ENCODE data around the gene MIDN. TPM values are rescaled to one million over a fixed set of nuclear protein-coding genes. Genes with fewer than 3 reads are reported as not detected.

The MIDN gene
- total RNA-seq, 1 experiment from 2014 or later: 9.1 TPM

GRCh38 chr19:1234051-1234954 is 14.1 kb upstream of the MIDN start:
- H3K36me3 ChIP-seq: no peaks in the 10 kb centered on the region
- no peak for DNase-seq
- peaks cover 11% of the 10 kb centered on the region; the same call in 1 of the 2 replicates for H3K4me1 ChIP-seq
- H3K9me3 ChIP-seq (replicated peaks): no peaks in the 10 kb centered on the region
- peaks cover 4% of the 10 kb centered on the region; the same call in 1 of the 2 replicates for H3K27me3 ChIP-seq
- no peak overlapping the region for H3K27ac ChIP-seq
- H3K4me3 ChIP-seq: no peak overlapping the region

- Histone ChIP-seq H3K36me3 (no peaks in the 10 kb centered on the region), H3K4me1 (peaks cover 11% of the 10 kb centered on the region; the same call in 1 of the 2 replicates), H3K27ac (no peak overlapping the region), H3K4me3 (no peak overlapping the region), H3K9me3 (replicated peaks) (no peaks in the 10 kb centered on the region), H3K27me3 (peaks cover 4% of the 10 kb centered on the region; the same call in 1 of the 2 replicates)
- DNase-seq: no peak
Observed at GRCh38 chr19:1234955-1235380, 13.4 kb upstream of the MIDN start.

GRCh38 chr19:1235625-1236538 is 12.5 kb upstream of the MIDN start:
- Histone ChIP-seq H3K36me3 (no peaks in the 10 kb centered on the region), H3K4me3 (peak overlapping the region; percentile 61), H3K27me3 (peaks cover 4% of the 10 kb centered on the region; the same call in 1 of the 2 replicates), H3K4me1 (peaks cover 12% of the 10 kb centered on the region; the same call in 1 of the 2 replicates), H3K27ac (no peak overlapping the region), H3K9me3 (replicated peaks) (no peaks in the 10 kb centered on the region)
- DNase-seq: no peak

- Histone ChIP-seq H3K27ac (no peak overlapping the region), H3K9me3 (replicated peaks) (no peaks in the 10 kb centered on the region), H3K4me1 (peaks cover 14% of the 10 kb centered on the region; the same call in 1 of the 2 replicates), H3K4me3 (peak overlapping the region; percentile 61), H3K36me3 (no peaks in the 10 kb centered on the region), H3K27me3 (peaks cover 4% of the 10 kb centered on the region; the same call in 1 of the 2 replicates)
- DNase-seq: peak in 1 of 2 experiments; percentile 42
Observed at GRCh38 chr19:1236576-1236975, 11.8 kb upstream of the MIDN start.

- Histone ChIP-seq H3K36me3 (no peaks in the 10 kb centered on the region), H3K27ac (no peak overlapping the region), H3K4me1 (peaks cover 14% of the 10 kb centered on the region; the same call in 1 of the 2 replicates), H3K9me3 (replicated peaks) (no peaks in the 10 kb centered on the region), H3K4me3 (peak overlapping the region; percentile 61), H3K27me3 (peaks cover 4% of the 10 kb centered on the region; the same call in 1 of the 2 replicates)
- no peak for DNase-seq
Observed at GRCh38 chr19:1237027-1237659, 11.2 kb upstream of the MIDN start.

GRCh38 chr19:1237754-1238368 is 10.5 kb upstream of the MIDN start, which contains the start of gene CBARP:
Gene CBARP, minus strand, starts transcription at chr19:1238005. Its CDS starts 1,905 bp downstream, at chr19:1236100.
- Histone ChIP-seq H3K27me3 (peaks cover 4% of the 10 kb centered on the region; the same call in 1 of the 2 replicates), H3K9me3 (replicated peaks) (no peaks in the 10 kb centered on the region), H3K36me3 (no peaks in the 10 kb centered on the region), H3K4me3 (peak within 1 kb of the TSS; percentile 61), H3K4me1 (peaks cover 7% of the 10 kb centered on the region; the same call in 1 of the 2 replicates), H3K27ac (no peak within 1 kb of the TSS)
- DNase-seq: peak in 1 of 2 experiments; percentile 51

- DNase-seq: no peak
- Histone ChIP-seq H3K36me3 (no peaks in the 10 kb centered on the region), H3K9me3 (replicated peaks) (no peaks in the 10 kb centered on the region), H3K27ac (no peak overlapping the region), H3K4me3 (peak overlapping the region; percentile 46), H3K4me1 (peaks cover 6% of the 10 kb centered on the region; the same call in 1 of the 2 replicates), H3K27me3 (peaks cover 4% of the 10 kb centered on the region; the same call in 1 of the 2 replicates)
Observed at GRCh38 chr19:1238369-1239303, 9.7 kb upstream of the MIDN start.

- DNase-seq: no peak
- Histone ChIP-seq H3K36me3 (no peaks in the 10 kb centered on the region), H3K4me3 (peak overlapping the region; percentile 57), H3K27ac (no peak overlapping the region), H3K4me1 (peaks cover 6% of the 10 kb centered on the region; the same call in 1 of the 2 replicates), H3K9me3 (replicated peaks) (no peaks in the 10 kb centered on the region), H3K27me3 (peaks cover 4% of the 10 kb centered on the region; the same call in 1 of the 2 replicates)
Observed at GRCh38 chr19:1239420-1239795, 9.0 kb upstream of the MIDN start.

GRCh38 chr19:1239796-1240737 is 8.3 kb upstream of the MIDN start:
- Histone ChIP-seq H3K9me3 (replicated peaks) (no peaks in the 10 kb centered on the region), H3K4me1 (peaks cover 8% of the 10 kb centered on the region; the same call in 1 of the 2 replicates), H3K4me3 (peak overlapping the region; percentile 57), H3K27me3 (peaks cover 4% of the 10 kb centered on the region; the same call in 1 of the 2 replicates), H3K27ac (no peak overlapping the region), H3K36me3 (no peaks in the 10 kb centered on the region)
- DNase-seq: peak; percentile 87 to 92

GRCh38 chr19:1240925-1241324 is 7.5 kb upstream of the MIDN start:
- H3K27ac ChIP-seq: no peak overlapping the region
- H3K9me3 ChIP-seq (replicated peaks): no peaks in the 10 kb centered on the region
- peaks cover 4% of the 10 kb centered on the region; the same call in 1 of the 2 replicates for H3K27me3 ChIP-seq
- no peak for DNase-seq
- no peaks in the 10 kb centered on the region for H3K36me3 ChIP-seq
- H3K4me3 ChIP-seq: peak overlapping the region; percentile 76
- peaks cover 8% of the 10 kb centered on the region; the same call in 1 of the 2 replicates for H3K4me1 ChIP-seq

- Histone ChIP-seq H3K9me3 (replicated peaks) (no peaks in the 10 kb centered on the region), H3K4me1 (peaks cover 6% of the 10 kb centered on the region; the same call in 1 of the 2 replicates), H3K36me3 (no peaks in the 10 kb centered on the region), H3K4me3 (peak within 1 kb of the TSS; percentile 76), H3K27me3 (peaks cover 4% of the 10 kb centered on the region; the same call in 1 of the 2 replicates), H3K27ac (no peak within 1 kb of the TSS; the same call in 1 of the 2 replicates)
- peak; percentile 93 to 94 for DNase-seq
Observed at GRCh38 chr19:1241417-1242095, 6.8 kb upstream of the MIDN start, which contains the start of gene ATP5F1D. Gene ATP5F1D, plus strand, starts transcription at chr19:1241751. Its CDS starts 100 bp downstream, at chr19:1241851.
